Measurements from ENCODE around the gene CLDN9.

CLDN9 gene

DNA sequence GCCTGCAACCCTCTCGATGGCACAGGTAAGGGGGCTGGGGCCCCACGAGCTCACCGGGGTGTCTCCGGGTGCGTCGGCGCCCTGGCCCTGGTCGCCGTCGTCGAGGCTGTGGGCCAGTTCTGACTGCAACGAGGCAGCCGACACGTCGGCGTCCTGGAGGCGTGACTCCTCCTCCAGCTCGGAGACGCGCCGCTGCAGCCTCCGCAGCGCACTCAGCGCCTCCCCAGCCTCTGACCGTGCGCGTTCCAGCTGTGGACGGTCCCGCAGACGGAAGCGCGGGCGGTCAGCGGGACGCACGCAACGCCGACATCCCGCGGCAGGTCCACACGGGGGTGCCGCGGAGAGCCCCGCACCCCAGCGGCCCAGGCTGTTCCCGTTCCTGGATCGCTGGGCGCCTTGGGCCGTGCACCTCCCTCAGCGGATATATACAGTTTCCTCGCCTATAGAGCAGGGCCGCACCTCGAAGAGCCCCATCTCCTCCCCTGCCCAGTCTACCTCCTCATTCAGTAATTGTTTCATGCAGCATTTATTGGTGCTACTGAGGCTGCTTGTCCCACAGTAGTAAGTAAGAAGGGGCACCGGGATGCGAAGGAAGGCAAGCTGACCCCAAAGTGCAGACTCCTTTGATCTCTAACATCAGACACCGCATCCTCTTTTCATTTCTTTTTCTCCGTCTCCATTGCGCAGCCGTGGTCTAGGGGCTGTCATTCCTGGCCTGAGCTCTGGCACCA lies 16.9 kb downstream of the CLDN9 start:
- TF ChIP-seq, protein P1, sequence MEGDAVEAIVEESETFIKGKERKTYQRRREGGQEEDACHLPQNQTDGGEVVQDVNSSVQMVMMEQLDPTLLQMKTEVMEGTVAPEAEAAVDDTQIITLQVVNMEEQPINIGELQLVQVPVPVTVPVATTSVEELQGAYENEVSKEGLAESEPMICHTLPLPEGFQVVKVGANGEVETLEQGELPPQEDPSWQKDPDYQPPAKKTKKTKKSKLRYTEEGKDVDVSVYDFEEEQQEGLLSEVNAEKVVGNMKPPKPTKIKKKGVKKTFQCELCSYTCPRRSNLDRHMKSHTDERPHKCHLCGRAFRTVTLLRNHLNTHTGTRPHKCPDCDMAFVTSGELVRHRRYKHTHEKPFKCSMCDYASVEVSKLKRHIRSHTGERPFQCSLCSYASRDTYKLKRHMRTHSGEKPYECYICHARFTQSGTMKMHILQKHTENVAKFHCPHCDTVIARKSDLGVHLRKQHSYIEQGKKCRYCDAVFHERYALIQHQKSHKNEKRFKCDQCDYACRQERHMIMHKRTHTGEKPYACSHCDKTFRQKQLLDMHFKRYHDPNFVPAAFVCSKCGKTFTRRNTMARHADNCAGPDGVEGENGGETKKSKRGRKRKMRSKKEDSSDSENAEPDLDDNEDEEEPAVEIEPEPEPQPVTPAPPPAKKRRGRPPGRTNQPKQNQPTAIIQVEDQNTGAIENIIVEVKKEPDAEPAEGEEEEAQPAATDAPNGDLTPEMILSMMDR (IDR thresholded peaks at IDR 0.05; ENCODE audit: borderline replicate concordance, control extremely low read depth, extremely low read depth, insufficient read depth, missing control alignments): no peak
- peak; percentile 71 for DNase-seq (ENCODE audit: low spot score)
- in situ Hi-C loops (cut with MboI; ENCODE audit: low sequenced_read_pairs, unreplicated experiment): no loop called here

GRCh38 chr16:3030222-3031212 lies 17.8 kb downstream of the CLDN9 start:
- in situ Hi-C loops (cut with MboI; ENCODE audit: low sequenced_read_pairs, unreplicated experiment): no loop called here
- TF ChIP-seq, protein P1 (IDR thresholded peaks at IDR 0.05; ENCODE audit: borderline replicate concordance, control extremely low read depth, extremely low read depth, insufficient read depth, missing control alignments): no peak
- DNase-seq (ENCODE audit: low spot score): no peak

GRCh38 chr16:3032624-3033023 lies 19.9 kb downstream of the CLDN9 start:
- TF ChIP-seq, protein P1 (IDR thresholded peaks at IDR 0.05; ENCODE audit: borderline replicate concordance, control extremely low read depth, extremely low read depth, insufficient read depth, missing control alignments): no peak
- peak; percentile 69 for DNase-seq (ENCODE audit: low spot score)
- in situ Hi-C loops (cut with MboI; ENCODE audit: low sequenced_read_pairs, unreplicated experiment): no loop called here

- no peak for DNase-seq (ENCODE audit: low spot score)
- TF ChIP-seq, protein P1 (IDR thresholded peaks at IDR 0.05; ENCODE audit: borderline replicate concordance, control extremely low read depth, extremely low read depth, insufficient read depth, missing control alignments): no peak
- in situ Hi-C loops (cut with MboI; ENCODE audit: low sequenced_read_pairs, unreplicated experiment): no loop called here
These were observed 22.7 kb downstream of the CLDN9 start for GRCh38 chr16:3035289-3035971.

- no peak for DNase-seq (ENCODE audit: low spot score)
- TF ChIP-seq, protein P1 (IDR thresholded peaks at IDR 0.05; ENCODE audit: borderline replicate concordance, control extremely low read depth, extremely low read depth, insufficient read depth, missing control alignments): no peak
- in situ Hi-C loops (cut with MboI; ENCODE audit: low sequenced_read_pairs, unreplicated experiment): no loop called here
These were observed 23.4 kb downstream of the CLDN9 start for GRCh38 chr16:3035972-3036725.

All from GM13976 (cell line).